Measurements from ENCODE around the gene ALDH5A1. TPM values are rescaled to one million over a fixed set of nuclear protein-coding genes. Genes with fewer than 3 reads are reported as not detected.

The ALDH5A1 gene
- total RNA-seq, 1 donor from 2014 or later = 15.9 TPM

- no peaks in the 10 kb centered on the region for H3K4me1 Mint-ChIP-seq
- no peak for ATAC-seq (ENCODE audit: low read depth)
- H3K27me3 Mint-ChIP-seq = no peaks in the 10 kb centered on the region
- no peak overlapping the region for H3K4me3 Mint-ChIP-seq
- ChIA-PET CTCF (no interaction called here), POLR2A (no interaction called here)
- H3K9me3 Mint-ChIP-seq = no peaks in the 10 kb centered on the region
- TF ChIP-seq, protein P1, sequence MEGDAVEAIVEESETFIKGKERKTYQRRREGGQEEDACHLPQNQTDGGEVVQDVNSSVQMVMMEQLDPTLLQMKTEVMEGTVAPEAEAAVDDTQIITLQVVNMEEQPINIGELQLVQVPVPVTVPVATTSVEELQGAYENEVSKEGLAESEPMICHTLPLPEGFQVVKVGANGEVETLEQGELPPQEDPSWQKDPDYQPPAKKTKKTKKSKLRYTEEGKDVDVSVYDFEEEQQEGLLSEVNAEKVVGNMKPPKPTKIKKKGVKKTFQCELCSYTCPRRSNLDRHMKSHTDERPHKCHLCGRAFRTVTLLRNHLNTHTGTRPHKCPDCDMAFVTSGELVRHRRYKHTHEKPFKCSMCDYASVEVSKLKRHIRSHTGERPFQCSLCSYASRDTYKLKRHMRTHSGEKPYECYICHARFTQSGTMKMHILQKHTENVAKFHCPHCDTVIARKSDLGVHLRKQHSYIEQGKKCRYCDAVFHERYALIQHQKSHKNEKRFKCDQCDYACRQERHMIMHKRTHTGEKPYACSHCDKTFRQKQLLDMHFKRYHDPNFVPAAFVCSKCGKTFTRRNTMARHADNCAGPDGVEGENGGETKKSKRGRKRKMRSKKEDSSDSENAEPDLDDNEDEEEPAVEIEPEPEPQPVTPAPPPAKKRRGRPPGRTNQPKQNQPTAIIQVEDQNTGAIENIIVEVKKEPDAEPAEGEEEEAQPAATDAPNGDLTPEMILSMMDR (IDR thresholded peaks at IDR 0.05) = no peak
- peaks cover 7% of the 10 kb centered on the region for H3K36me3 Mint-ChIP-seq (ENCODE audit: low read depth)
- intact Hi-C loops (cut with micrococcal nuclease) = no loop called here
- no peak overlapping the region for H3K27ac Mint-ChIP-seq
- no peak for DNase-seq
Measured at GRCh38 chr6:24476631-24477030, 18.1 kb upstream of the ALDH5A1 start.

GRCh38 chr6:24477070-24477469 is 17.7 kb upstream of the ALDH5A1 start:
- H3K4me3 Mint-ChIP-seq = no peak overlapping the region
- POLR2A ChIA-PET = no interaction called here
- no peak for DNase-seq
- CTCF ChIA-PET = no interaction called here
- H3K27me3 Mint-ChIP-seq = no peaks in the 10 kb centered on the region
- no peak overlapping the region for H3K27ac Mint-ChIP-seq
- no peak for ATAC-seq (ENCODE audit: low read depth)
- TF ChIP-seq, protein P1 (IDR thresholded peaks at IDR 0.05) = no peak
- intact Hi-C loops (cut with micrococcal nuclease) = no loop called here
- peaks cover 7% of the 10 kb centered on the region for H3K36me3 Mint-ChIP-seq (ENCODE audit: low read depth)
- H3K4me1 Mint-ChIP-seq = no peaks in the 10 kb centered on the region
- H3K9me3 Mint-ChIP-seq = no peaks in the 10 kb centered on the region

GRCh38 chr6:24478903-24479302 is 15.9 kb upstream of the ALDH5A1 start:
- ChIA-PET CTCF (no interaction called here), POLR2A (no interaction called here)
- DNase-seq (no peak), ATAC-seq (ENCODE audit: low read depth) (no peak)
- H3K27ac Mint-ChIP-seq = no peak overlapping the region
- no peaks in the 10 kb centered on the region for H3K9me3 Mint-ChIP-seq
- intact Hi-C loops (cut with micrococcal nuclease) = no loop called here
- peaks cover 7% of the 10 kb centered on the region for H3K36me3 Mint-ChIP-seq (ENCODE audit: low read depth)
- TF ChIP-seq, protein P1 (IDR thresholded peaks at IDR 0.05) = no peak
- H3K27me3 Mint-ChIP-seq = no peaks in the 10 kb centered on the region
- no peaks in the 10 kb centered on the region for H3K4me1 Mint-ChIP-seq
- H3K4me3 Mint-ChIP-seq = no peak overlapping the region

DNA sequence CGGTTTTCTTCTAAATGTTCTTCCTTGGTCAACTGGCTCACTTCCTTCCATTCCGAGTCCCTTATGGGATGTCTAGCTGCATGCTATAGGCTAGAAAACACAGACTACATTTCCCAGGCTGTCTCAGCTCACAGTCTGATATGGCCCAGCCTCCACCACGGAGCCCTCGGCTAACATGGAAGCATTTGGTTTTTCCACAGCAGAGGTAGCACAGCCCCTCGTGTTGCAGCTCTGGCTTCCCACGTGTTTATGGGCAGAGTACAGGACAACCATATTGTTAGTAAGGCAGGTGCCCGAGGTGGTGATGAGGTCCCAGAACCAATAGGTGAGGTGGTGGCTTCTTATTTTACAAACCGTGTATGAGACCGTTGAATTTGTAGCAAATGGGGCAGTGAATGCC is 14.1 kb upstream of the ALDH5A1 start:
- no peaks in the 10 kb centered on the region for H3K9me3 Mint-ChIP-seq
- ATAC-seq (ENCODE audit: low read depth) = no peak

DNA sequence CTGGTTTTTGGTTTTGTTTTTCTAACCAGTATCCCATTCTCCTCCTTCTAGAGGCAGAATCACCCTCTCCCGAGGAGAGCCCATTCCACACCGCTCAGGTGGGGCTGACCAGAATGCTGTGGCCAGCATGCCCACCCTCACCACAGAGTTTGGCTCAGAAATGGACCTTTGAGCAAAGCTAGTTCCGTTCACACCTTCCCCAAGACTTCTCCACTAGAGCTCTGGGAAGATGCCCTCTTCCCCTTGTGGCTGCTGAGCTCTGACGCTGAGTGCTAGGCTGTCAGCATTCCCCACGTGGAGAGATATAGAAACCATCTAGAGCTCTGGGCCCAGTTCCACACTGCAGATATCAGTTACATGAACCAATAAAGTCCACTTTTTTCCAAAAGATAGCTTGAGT is 13.3 kb upstream of the ALDH5A1 start:
- no peak for ATAC-seq (ENCODE audit: low read depth)
- H3K36me3 Mint-ChIP-seq (ENCODE audit: low read depth) = peaks cover 6% of the 10 kb centered on the region

More for the DNA sequence above, 14.1 kb upstream of the ALDH5A1 start:
- ChIA-PET CTCF (interaction anchor here (1.7 kb wide), 1 partner anchor 14 kb away, joined by 4 read pairs; the partner anchor contains the start of gene ALDH5A1), POLR2A (no interaction called here)
- Mint-ChIP-seq H3K4me1 (no peaks in the 10 kb centered on the region), H3K27ac (no peak overlapping the region), H3K4me3 (no peak overlapping the region), H3K36me3 (ENCODE audit: low read depth) (peaks cover 6% of the 10 kb centered on the region), H3K27me3 (no peaks in the 10 kb centered on the region)
- TF ChIP-seq, protein P1 (IDR thresholded peaks at IDR 0.05) = no peak
- intact Hi-C loops (cut with micrococcal nuclease) = no loop called here
- DNase-seq = no peak

More for the DNA sequence above, 13.3 kb upstream of the ALDH5A1 start:
- POLR2A ChIA-PET = no interaction called here
- Mint-ChIP-seq H3K4me3 (no peak overlapping the region), H3K27ac (no peak overlapping the region), H3K9me3 (no peaks in the 10 kb centered on the region), H3K4me1 (no peaks in the 10 kb centered on the region), H3K27me3 (no peaks in the 10 kb centered on the region)
- CTCF ChIA-PET = interaction anchor here (1.7 kb wide), 1 partner anchor 13 kb away, joined by 4 read pairs; the partner anchor contains the start of gene ALDH5A1
- TF ChIP-seq, protein P1 (IDR thresholded peaks at IDR 0.05) = no peak
- intact Hi-C loops (cut with micrococcal nuclease) = no loop called here
- no peak for DNase-seq

Data from activated B cell treated with CpG ODN at 0.5 μM for 24 hours (primary cell).